ENCODE data around the gene DUSP15.

- TF ChIP-seq NFRKB (IDR thresholded peaks at IDR 0.05): no peak
- TF ChIP-seq HDGF (IDR thresholded peaks at IDR 0.05; ENCODE audit: borderline replicate concordance): no peak
- TF ChIP-seq TARDBP (IDR thresholded peaks at IDR 0.05): no peak
- no peak for TF ChIP-seq ZNF384 (IDR thresholded peaks at IDR 0.05)
- no peak for TF ChIP-seq SP1 (IDR thresholded peaks at IDR 0.05)
- TF ChIP-seq SUZ12 (IDR thresholded peaks at IDR 0.05): no peak
- TF ChIP-seq FOXK2 (IDR thresholded peaks at IDR 0.05): no peak
- TF ChIP-seq FOXA1 (IDR thresholded peaks at IDR 0.05): no peak
- no peak for TF ChIP-seq CTBP1 (IDR thresholded peaks at IDR 0.05; ENCODE audit: borderline replicate concordance)
- TF ChIP-seq BHLHE40 (IDR thresholded peaks at IDR 0.05; ENCODE audit: borderline replicate concordance): no peak
- no peak for TF ChIP-seq ARNT (IDR thresholded peaks at IDR 0.05)
Observed at GRCh38 chr20:31906001-31906400, 35.7 kb upstream of the DUSP15 start.

All from HEK293T (cell line).